Breast epithelium (tissue), 4 donors: ENCODE data around the gene POGLUT2. TPM values are rescaled to one million over a fixed set of nuclear protein-coding genes. Genes with fewer than 3 reads are reported as not detected.

Experiments
- DNase-seq, 2 donors: peaks; one replicate each; pipeline ENCODE4 v3.0.0-alpha.2; 2019; ENCODE audit warnings: low spot score in 2 of 2
- H3K27ac ChIP-seq, 2 donors: fragments of 200-600 bp; sonication (generic) in 1 of 2; one replicate each; pipeline ENCODE4 v1.5.1; 2016 to 2019; ENCODE audit warnings: mild to moderate bottlenecking in 1 of 2
- H3K27me3 ChIP-seq, 2 donors: fragments of 200-600 bp; sonication (generic) in 1 of 2; one replicate each; pipeline versions ENCODE4 v1.5.1 to v1.6.0; 2017 to 2019; ENCODE audit warnings: control low read depth in 1 of 2, mild to moderate bottlenecking in 1 of 2
- H3K36me3 ChIP-seq: fragments of 200-600 bp; one replicate; pipeline ENCODE4 v1.5.1; 2019
- H3K4me1 ChIP-seq, 2 donors: fragments of 200-600 bp; sonication (generic); one replicate each; pipeline ENCODE4 v1.5.1; 2016 to 2019; ENCODE audit warnings: control low read depth in 1 of 2
- H3K4me3 ChIP-seq, 3 donors: fragments of 200-600 bp; sonication (generic); 1 replicate in 2 of 3; 2 replicates in 1 of 3; pipeline ENCODE4 v1.5.1; 2016 to 2019; ENCODE audit warnings: mild to moderate bottlenecking in 3 of 3, moderate library complexity in 2 of 3
- H3K9me3 ChIP-seq, 2 donors: fragments of 200-600 bp; sonication (generic) in 1 of 2; one replicate each; pipeline ENCODE4 v1.5.1; 2016 to 2019; ENCODE audit warnings: control low read depth in 1 of 2
- POLR2A ChIP-seq: fragments of 450-650 bp; IDR thresholded peaks from one replicate; pipeline ENCODE4 v1.6.1; 2016; ENCODE audit warnings: antibody characterized with exemption, mild to moderate bottlenecking, moderate library complexity
- POLR2AphosphoS5 ChIP-seq, 3 donors: sonication (generic); formaldehyde crosslinking; IDR thresholded peaks; one replicate each; pipeline ENCODE4 v1.6.1; 2017; ENCODE audit warnings: antibody characterized with exemption in 3 of 3
- intact Hi-C: fragments of 100-400 bp; cut with DNase I; formaldehyde crosslinking; loops from one replicate; pipeline ENCODE4 v1.15.1; 2023; ENCODE audit warnings: low total_unique reads
- total RNA-seq, 3 donors: library from RNA; depleted of rRNA; stranded (reverse); fragments of >200 nt; gene quantifications; one replicate each; pipeline ENCODE4 v1.1.0, GENCODE V29; 2016
- TF ChIP-seq, protein P1 (sequence below), 3 donors: fragments of 450-650 bp; IDR thresholded peaks; one replicate each; pipeline ENCODE4 v1.5.1; 2016 to 2017; ENCODE audit warnings: antibody characterized with exemption in 3 of 3, mild to moderate bottlenecking in 3 of 3, moderate library complexity in 3 of 3

POGLUT2 gene
- total RNA-seq, 3 donors from 2014 or later: 3.2 to 5.9 (median 5.9) TPM

DNA sequence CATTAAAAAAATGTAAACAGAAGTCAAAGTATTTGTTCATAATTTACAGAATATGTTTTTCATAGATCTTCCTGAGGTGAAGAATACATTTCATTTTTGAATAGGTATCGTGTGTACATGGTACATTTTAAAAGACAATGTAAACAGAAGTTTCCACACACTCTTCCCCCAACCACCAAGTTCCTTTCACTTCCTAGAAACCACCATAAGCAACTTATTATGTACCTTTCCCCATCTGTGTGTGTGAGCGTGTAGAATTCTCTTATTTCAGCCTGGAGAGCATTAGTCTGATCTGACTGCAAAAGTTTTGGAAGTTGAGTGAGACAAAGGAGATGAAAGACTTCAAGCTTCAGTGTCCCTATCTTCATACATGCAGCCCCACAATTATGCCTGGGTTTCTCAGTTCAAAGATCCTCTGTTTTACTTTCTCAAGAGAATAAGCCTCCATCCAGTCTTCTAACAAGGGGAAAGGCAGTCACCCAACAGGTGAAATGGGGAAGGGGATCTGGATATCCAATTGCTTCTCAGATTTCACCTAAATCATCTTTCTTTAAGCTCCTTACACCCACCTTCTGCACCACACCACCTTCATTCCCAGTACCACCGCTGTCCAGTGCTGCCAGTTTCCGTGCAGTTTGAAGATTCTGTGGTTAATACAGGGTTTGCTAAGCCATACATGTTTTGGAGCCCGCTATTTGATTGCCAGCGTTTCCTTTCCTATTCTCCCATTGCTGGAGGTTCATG, 27.3 kb downstream of the POGLUT2 start:
- TF ChIP-seq, protein P1, sequence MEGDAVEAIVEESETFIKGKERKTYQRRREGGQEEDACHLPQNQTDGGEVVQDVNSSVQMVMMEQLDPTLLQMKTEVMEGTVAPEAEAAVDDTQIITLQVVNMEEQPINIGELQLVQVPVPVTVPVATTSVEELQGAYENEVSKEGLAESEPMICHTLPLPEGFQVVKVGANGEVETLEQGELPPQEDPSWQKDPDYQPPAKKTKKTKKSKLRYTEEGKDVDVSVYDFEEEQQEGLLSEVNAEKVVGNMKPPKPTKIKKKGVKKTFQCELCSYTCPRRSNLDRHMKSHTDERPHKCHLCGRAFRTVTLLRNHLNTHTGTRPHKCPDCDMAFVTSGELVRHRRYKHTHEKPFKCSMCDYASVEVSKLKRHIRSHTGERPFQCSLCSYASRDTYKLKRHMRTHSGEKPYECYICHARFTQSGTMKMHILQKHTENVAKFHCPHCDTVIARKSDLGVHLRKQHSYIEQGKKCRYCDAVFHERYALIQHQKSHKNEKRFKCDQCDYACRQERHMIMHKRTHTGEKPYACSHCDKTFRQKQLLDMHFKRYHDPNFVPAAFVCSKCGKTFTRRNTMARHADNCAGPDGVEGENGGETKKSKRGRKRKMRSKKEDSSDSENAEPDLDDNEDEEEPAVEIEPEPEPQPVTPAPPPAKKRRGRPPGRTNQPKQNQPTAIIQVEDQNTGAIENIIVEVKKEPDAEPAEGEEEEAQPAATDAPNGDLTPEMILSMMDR (IDR thresholded peaks at IDR 0.05): no peak
- TF ChIP-seq POLR2AphosphoS5 (IDR thresholded peaks at IDR 0.05) (no peak), POLR2A (no peak)
- H3K36me3 ChIP-seq: no peaks in the 10 kb centered on the region
- no peaks in the 10 kb centered on the region for H3K27me3 ChIP-seq
- intact Hi-C loops: no loop called here
- DNase-seq: no peak
- H3K4me1 ChIP-seq: no peaks in the 10 kb centered on the region
- H3K4me3 ChIP-seq: no peak overlapping the region
- no peaks in the 10 kb centered on the region for H3K9me3 ChIP-seq
- H3K27ac ChIP-seq: no peak overlapping the region

DNA sequence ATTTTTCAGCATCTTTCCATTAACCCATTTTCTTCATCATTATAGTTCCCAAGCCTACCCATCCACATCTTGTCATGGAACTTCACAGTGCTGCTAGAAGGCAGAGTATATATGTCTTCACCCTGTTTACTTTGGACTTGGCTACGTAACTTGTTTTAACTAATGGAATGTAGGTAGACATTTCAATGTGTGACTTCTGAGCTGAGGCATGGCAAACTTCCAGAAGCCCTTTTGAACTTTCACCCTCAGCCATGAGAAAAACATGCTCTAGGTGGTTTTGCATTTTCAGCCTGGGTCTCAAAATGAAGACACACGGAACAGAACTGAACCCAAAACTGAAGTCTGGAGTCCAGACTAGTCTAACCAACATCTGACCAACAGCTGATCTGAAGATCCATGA, 28.3 kb downstream of the POGLUT2 start:
- no peak for DNase-seq
- intact Hi-C loops: no loop called here

DNA sequence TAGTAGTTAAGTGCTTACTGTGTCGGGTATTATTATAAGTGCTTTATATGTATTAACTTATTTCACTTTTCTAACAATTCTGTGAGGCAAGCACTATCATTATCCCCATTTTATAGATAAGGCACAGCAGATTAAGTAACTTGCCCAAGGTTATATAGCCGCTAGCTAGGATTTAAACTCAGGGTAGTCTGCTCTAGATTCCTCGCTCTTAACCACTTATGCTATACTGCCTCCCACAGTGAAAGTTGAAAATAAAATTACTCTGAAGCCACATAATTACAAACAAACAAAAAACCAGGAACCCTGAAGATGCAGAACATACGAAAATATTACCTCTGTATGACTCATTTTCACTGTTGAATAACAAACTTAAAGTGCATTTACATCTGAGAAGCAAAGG, 29.1 kb downstream of the POGLUT2 start:
- Histone ChIP-seq H3K4me3 (no peak overlapping the region), H3K27me3 (no peaks in the 10 kb centered on the region), H3K9me3 (no peaks in the 10 kb centered on the region), H3K27ac (no peak overlapping the region), H3K4me1 (no peaks in the 10 kb centered on the region), H3K36me3 (no peaks in the 10 kb centered on the region)
- intact Hi-C loops: no loop called here
- DNase-seq: no peak
- TF ChIP-seq, protein P1 (IDR thresholded peaks at IDR 0.05): no peak
- no peak for TF ChIP-seq POLR2A
- TF ChIP-seq POLR2AphosphoS5 (IDR thresholded peaks at IDR 0.05): no peak

More for the DNA sequence above, 28.3 kb downstream of the POGLUT2 start:
- Histone ChIP-seq H3K27ac (no peak overlapping the region), H3K4me1 (no peaks in the 10 kb centered on the region), H3K27me3 (no peaks in the 10 kb centered on the region), H3K9me3 (no peaks in the 10 kb centered on the region), H3K4me3 (no peak overlapping the region), H3K36me3 (no peaks in the 10 kb centered on the region)
- TF ChIP-seq, protein P1 (IDR thresholded peaks at IDR 0.05): no peak
- no peak for TF ChIP-seq POLR2A
- TF ChIP-seq POLR2AphosphoS5 (IDR thresholded peaks at IDR 0.05): no peak

DNA sequence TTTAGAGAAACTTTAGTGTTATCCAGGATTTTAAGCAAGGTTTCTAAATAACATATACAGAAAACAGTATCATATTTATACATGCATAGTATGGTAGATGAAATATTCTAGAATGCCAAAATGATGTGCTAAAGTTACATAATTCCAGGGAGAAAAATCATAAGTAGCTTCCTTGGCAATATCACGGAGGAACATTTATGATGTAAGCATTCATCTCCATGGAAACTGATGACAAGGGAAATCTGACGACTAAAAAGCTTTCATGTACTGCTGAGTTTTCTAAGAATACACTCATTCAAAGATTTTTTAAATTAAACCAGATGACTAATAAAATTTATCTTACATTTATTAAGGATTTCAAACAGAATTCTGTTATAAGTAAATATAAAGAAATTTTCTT, 29.9 kb downstream of the POGLUT2 start:
- no peak for DNase-seq
- Histone ChIP-seq H3K9me3 (no peaks in the 10 kb centered on the region), H3K27ac (no peak overlapping the region), H3K4me1 (no peaks in the 10 kb centered on the region), H3K36me3 (no peaks in the 10 kb centered on the region), H3K27me3 (no peaks in the 10 kb centered on the region), H3K4me3 (no peak overlapping the region)
- intact Hi-C loops: no loop called here
- TF ChIP-seq POLR2A (no peak), POLR2AphosphoS5 (IDR thresholded peaks at IDR 0.05) (no peak)
- TF ChIP-seq, protein P1 (IDR thresholded peaks at IDR 0.05): no peak

DNA sequence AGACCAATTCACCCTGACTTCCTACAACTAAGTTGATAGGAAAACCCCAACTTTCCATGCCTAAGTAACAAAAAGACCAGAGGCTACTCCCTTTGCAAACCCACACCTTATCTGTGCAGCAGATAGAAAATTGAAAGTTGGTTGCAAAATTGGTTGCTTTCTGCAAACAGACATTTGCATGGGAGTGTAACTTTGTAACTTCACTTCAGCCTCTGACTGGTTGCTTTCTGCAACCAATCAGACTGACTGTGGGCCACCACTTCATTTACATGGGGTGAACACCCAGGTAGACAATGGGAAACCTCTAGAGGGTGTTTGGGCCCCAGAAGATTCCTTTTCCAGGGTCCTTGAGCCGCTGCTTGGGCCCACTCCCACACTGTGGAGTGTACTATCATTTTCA, 35.0 kb downstream of the POGLUT2 start:
- Histone ChIP-seq H3K9me3 (no peaks in the 10 kb centered on the region), H3K27me3 (no peaks in the 10 kb centered on the region), H3K36me3 (no peaks in the 10 kb centered on the region), H3K4me1 (no peaks in the 10 kb centered on the region), H3K4me3 (no peak overlapping the region), H3K27ac (no peak overlapping the region)
- no peak for DNase-seq
- TF ChIP-seq POLR2A (no peak), POLR2AphosphoS5 (IDR thresholded peaks at IDR 0.05) (no peak)
- TF ChIP-seq, protein P1 (IDR thresholded peaks at IDR 0.05): no peak
- intact Hi-C loops: no loop called here
